CD4-positive, alpha-beta memory T cell (primary cell): Measurements from ENCODE around the gene OVOL3. TPM values are rescaled to one million over a fixed set of nuclear protein-coding genes. Genes with fewer than 3 reads are reported as not detected.

Source experiments
- CTCF ChIA-PET: fragments of 350-600 bp; sonication (Branson Sonifier 250); formaldehyde crosslinking; loops from one replicate; lab custom pipeline; 2021; ENCODE audit warnings: inconsistent platforms; ENCODE audit not compliant: partially characterized antibody; lab: Charles Lee
- POLR2A ChIA-PET: fragments of 350-600 bp; sonication (Branson Sonifier 250); formaldehyde crosslinking; loops from one replicate; lab custom pipeline; 2021; ENCODE audit not compliant: partially characterized antibody; lab: Charles Lee
- DNase-seq, 5 donors: peaks; one replicate each; pipeline versions ENCODE4 v3.0.0 to v3.0.0-alpha.2; 2020 to 2022; ENCODE audit warnings: mixed read lengths in 1 of 5
- H3K27ac ChIP-seq: one replicate; pipeline ENCODE4 v1.7.0; 2013; ENCODE audit warnings: low read depth, low read length
- H3K27me3 ChIP-seq: 2 replicates; pipeline ENCODE4 v1.7.0; 2013; ENCODE audit warnings: mild to moderate bottlenecking, low read length, moderate library complexity; ENCODE audit not compliant: insufficient read depth
- H3K36me3 ChIP-seq: 2 replicates; pipeline ENCODE4 v1.7.0; 2013; ENCODE audit warnings: mild to moderate bottlenecking, low read length, moderate library complexity; ENCODE audit not compliant: insufficient read depth
- H3K4me1 ChIP-seq: 2 replicates; pipeline ENCODE4 v1.7.0; 2013; ENCODE audit warnings: mild to moderate bottlenecking, low read length, moderate library complexity; ENCODE audit not compliant: insufficient read depth
- H3K4me3 ChIP-seq, 2 donors: one replicate each; pipeline ENCODE4 v1.7.0; 2013; ENCODE audit warnings: low read length in 2 of 2, mild to moderate bottlenecking in 1 of 2
- H3K9me3 ChIP-seq, 2 donors: one replicate each; pipeline ENCODE4 v1.7.0; 2013; ENCODE audit warnings: low read length in 2 of 2, control low read depth in 1 of 2; ENCODE audit not compliant: control insufficient read depth in 1 of 2
- H3K27ac Mint-ChIP-seq, 7 donors: one replicate each; pipeline ENCODE4 v1.8.0; 2020 to 2021; ENCODE audit warnings: mixed read lengths in 7 of 7, mild to moderate bottlenecking in 6 of 7, inconsistent platforms in 3 of 7, moderate library complexity in 3 of 7
- H3K27me3 Mint-ChIP-seq, 2 donors: one replicate each; pipeline ENCODE4 v1.8.0; 2020 to 2021; ENCODE audit warnings: mixed read lengths in 2 of 2
- H3K36me3 Mint-ChIP-seq, 2 donors: one replicate each; pipeline ENCODE4 v1.8.0; 2020 to 2021; ENCODE audit warnings: mixed read lengths in 2 of 2, inconsistent platforms in 1 of 2, mild to moderate bottlenecking in 1 of 2
- H3K4me1 Mint-ChIP-seq, 4 donors: one replicate each; pipeline ENCODE4 v1.8.0; 2020 to 2021; ENCODE audit warnings: mixed read lengths in 4 of 4, mild to moderate bottlenecking in 1 of 4
- H3K4me3 Mint-ChIP-seq, 8 donors: one replicate each; pipeline ENCODE4 v1.8.0; 2020 to 2021; ENCODE audit warnings: mixed read lengths in 8 of 8, mild to moderate bottlenecking in 7 of 8, moderate library complexity in 6 of 8, inconsistent platforms in 3 of 8
- H3K9me3 Mint-ChIP-seq, 8 donors: one replicate each; pipeline ENCODE4 v1.8.0; 2020 to 2021; ENCODE audit warnings: mixed read lengths in 8 of 8, mild to moderate bottlenecking in 5 of 8, inconsistent platforms in 3 of 8, moderate library complexity in 1 of 8
- intact Hi-C: fragments of 100-400 bp; cut with micrococcal nuclease; formaldehyde crosslinking; loops from one replicate; pipeline ENCODE4 v1.15.1; 2023
- polyA plus RNA-seq, 2 donors: library from polyadenylated mRNA; unstranded; fragments of 300-500 nt; fragmentation: Illumina TruSeq; gene quantifications; one replicate each; pipeline ENCODE4 v1.2.3, GENCODE V29; 2021
- total RNA-seq, 2 experiments: library from RNA; stranded (reverse); gene quantifications; one replicate each; pipeline ENCODE4 v1.2.3, GENCODE V29; 2021

Gene OVOL3
- total and polyA plus RNA-seq, 4 experiments from 2014 or later, result not detected

DNA sequence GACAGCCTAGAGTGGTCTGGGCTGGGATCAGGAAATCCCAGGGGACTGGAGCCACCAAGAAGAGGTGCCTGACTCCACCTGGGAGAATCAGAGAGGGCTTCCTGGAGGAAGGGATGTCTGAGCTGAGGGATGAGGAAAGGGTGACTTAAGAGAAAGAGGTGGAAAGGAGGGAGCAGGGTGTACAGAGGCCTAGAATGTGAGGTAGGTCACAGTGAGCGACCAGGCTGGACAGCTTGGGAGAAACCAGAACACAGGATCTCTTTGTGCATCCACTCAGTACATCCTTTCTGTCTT, 5.3 kb downstream of the OVOL3 start:
- CTCF ChIA-PET, result interaction anchor here (2.1 to 4.3 kb wide), 2 partner anchors 11 to 158 kb away, joined by 6 to 21 read pairs; no protein-coding TSS in a partner anchor
- peaks cover 0 to 2% of the 10 kb centered on the region in 2 donors for H3K27me3 Mint-ChIP-seq
- Histone ChIP-seq H3K27me3 (no peaks in the 10 kb centered on the region), H3K36me3 (peaks cover 26% of the 10 kb centered on the region), H3K4me3 (peak overlapping the region; percentile 69 to 75), H3K4me1 (peaks cover 30% of the 10 kb centered on the region), H3K27ac (peak overlapping the region; percentile 80), H3K9me3 (no peaks in the 10 kb centered on the region)
- POLR2A ChIA-PET, result interaction anchor here (1.1 to 3.1 kb wide), 10 partner anchors 9 to 457 kb away, joined by 3 to 34 read pairs (median 12); partner anchors contain the start of genes ALKBH6, CAPNS1, SDHAF1 and ZNF146
- H3K9me3 Mint-ChIP-seq, result peaks cover 0 to 6% (median 0%) of the 10 kb centered on the region in 8 donors
- peaks cover 25 to 57% (median 39%) of the 10 kb centered on the region in 4 donors for H3K4me1 Mint-ChIP-seq
- H3K36me3 Mint-ChIP-seq, result peaks cover 20 to 50% of the 10 kb centered on the region in 2 donors
- H3K27ac Mint-ChIP-seq, result peak overlapping the region; percentile 95 to 100 (median 98)
- no peak for DNase-seq
- peak overlapping the region; percentile 89 to 99 (median 94) for H3K4me3 Mint-ChIP-seq
- intact Hi-C loops, result loop anchor here (5.0 to 10.0 kb wide), 3 partner anchors 159 to 1099 kb away; partner anchors contain the start of genes ZNF383 and ZNF585B

DNA sequence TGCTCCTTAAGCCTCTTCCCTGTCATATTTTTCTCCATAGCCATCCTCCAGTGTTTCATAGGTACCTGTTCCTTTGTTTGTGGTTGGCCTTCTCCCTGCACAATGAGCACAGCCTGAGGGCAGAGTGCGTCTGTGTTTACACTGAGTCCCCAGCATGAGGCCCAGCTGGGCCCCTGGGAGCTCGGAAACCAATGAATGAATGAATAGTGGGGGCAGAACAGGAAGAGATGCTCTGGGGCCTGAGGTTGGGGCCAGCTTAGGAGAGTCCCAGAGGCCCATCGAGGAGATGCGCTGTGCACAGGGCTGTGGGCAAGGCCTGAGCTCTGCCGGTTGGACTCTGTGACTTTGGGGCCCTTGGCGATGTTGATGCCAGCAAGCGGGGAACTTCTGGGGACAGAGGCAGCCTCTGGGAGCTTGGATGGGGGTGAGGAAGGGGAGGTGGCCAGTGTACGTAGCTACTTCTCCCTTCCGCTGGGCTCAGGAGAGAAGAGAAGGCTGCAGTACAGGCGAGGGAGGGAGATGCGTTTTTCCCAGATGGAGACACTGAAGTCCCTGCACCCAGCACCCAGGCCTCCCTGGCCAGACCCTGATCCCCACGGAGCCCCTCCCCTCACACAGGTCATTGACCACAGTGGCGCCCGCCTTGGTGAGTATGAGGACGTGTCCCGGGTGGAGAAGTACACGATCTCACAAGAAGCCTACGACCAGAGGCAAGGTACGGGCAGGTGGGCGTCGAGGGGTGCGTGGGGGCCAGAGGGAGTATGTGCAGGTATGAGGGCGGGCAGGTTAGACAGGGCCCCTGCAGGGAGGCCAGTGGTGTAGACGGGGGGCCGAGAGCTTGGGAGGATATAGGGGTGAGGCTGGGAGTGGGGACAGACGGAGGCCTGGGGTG, 9.4 kb downstream of the OVOL3 start:
- Mint-ChIP-seq H3K4me1 (peaks cover 15 to 32% (median 21%) of the 10 kb centered on the region in 4 donors), H3K27ac (peak overlapping the region in 4 of 7 donors; percentile 36 to 63 (median 56)), H3K9me3 (no peaks in the 10 kb centered on the region), H3K4me3 (peak overlapping the region in 3 of 8 donors; percentile 32 to 55 (median 46)), H3K36me3 (peaks cover 21 to 49% of the 10 kb centered on the region in 2 donors), H3K27me3 (no peaks in the 10 kb centered on the region)
- ChIA-PET POLR2A (no interaction called here), CTCF (interaction anchor here (1.1 kb wide), 1 partner anchor 49 kb away, joined by 4 read pairs; no protein-coding TSS in a partner anchor)
- H3K36me3 ChIP-seq, result peaks cover 30% of the 10 kb centered on the region
- H3K4me1 ChIP-seq, result peaks cover 16% of the 10 kb centered on the region
- no peaks in the 10 kb centered on the region for H3K9me3 ChIP-seq
- H3K27ac ChIP-seq, result no peak overlapping the region
- intact Hi-C loops, result no loop called here
- H3K4me3 ChIP-seq, result no peak overlapping the region
- no peaks in the 10 kb centered on the region for H3K27me3 ChIP-seq
- DNase-seq, result no peak

DNA sequence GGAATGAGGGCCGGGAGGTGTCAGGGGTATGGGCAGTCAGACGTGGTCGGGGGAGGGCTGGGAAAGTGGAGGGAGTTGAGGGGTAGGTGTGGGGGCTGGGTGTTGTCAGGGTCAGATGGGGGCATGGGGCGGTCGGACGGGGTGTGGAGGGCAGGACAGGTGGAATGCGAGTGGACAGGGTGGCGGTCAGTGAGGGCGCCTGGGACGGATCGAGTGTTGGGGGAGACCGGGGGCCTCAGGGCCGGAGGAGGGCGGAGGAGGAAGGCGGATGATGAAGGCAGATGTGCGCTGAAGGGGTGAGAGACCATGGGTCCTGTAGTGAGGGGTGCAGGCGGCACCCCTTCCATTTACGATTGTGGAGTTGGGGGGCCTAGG, 10.0 kb downstream of the OVOL3 start:
- H3K27me3 Mint-ChIP-seq, result no peaks in the 10 kb centered on the region
- intact Hi-C loops, result no loop called here
- ChIA-PET CTCF (no interaction called here), POLR2A (no interaction called here)
- no peaks in the 10 kb centered on the region for H3K9me3 Mint-ChIP-seq
- peaks cover 15 to 29% (median 19%) of the 10 kb centered on the region in 4 donors for H3K4me1 Mint-ChIP-seq
- peaks cover 27 to 53% of the 10 kb centered on the region in 2 donors for H3K36me3 Mint-ChIP-seq
- Histone ChIP-seq H3K27ac (no peak overlapping the region), H3K36me3 (peaks cover 36% of the 10 kb centered on the region), H3K9me3 (no peaks in the 10 kb centered on the region), H3K4me1 (peaks cover 13% of the 10 kb centered on the region), H3K4me3 (no peak overlapping the region), H3K27me3 (no peaks in the 10 kb centered on the region)
- H3K4me3 Mint-ChIP-seq, result no peak overlapping the region
- no peak for DNase-seq
- no peak overlapping the region for H3K27ac Mint-ChIP-seq

DNA sequence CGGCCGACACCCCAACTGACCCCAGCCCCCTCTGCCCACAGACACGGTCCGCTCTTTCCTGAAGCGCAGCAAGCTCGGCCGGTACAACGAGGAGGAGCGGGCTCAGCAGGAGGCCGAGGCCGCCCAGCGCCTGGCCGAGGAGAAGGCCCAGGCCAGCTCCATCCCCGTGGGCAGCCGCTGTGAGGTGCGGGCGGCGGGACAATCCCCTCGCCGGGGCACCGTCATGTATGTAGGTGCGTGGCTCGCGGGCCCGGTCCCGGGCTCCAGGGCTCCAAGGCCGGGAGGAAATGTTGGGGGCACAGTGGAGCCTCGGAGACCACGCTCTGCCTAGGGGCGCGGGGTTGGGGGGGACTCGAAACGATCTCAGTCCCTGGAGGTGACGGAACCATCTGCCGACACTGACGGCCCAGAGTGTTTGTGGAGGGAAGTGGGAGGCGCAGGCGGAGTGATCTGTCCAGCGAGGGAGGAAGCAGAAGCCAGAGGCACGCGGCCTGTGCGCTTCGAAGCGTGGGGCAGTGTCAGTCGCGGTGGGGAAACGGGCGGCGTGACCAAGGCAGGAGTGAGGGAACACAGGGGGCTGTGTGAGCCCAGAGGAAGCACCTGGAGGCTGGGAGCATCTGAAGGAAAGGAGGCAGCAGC, 10.7 kb downstream of the OVOL3 start:
- no peaks in the 10 kb centered on the region for H3K9me3 Mint-ChIP-seq
- POLR2A ChIA-PET, result no interaction called here
- intact Hi-C loops, result no loop called here
- no peaks in the 10 kb centered on the region for H3K27me3 Mint-ChIP-seq
- H3K27ac Mint-ChIP-seq, result no peak overlapping the region
- no peak overlapping the region for H3K4me3 Mint-ChIP-seq
- DNase-seq, result no peak
- H3K36me3 Mint-ChIP-seq, result peaks cover 27 to 50% of the 10 kb centered on the region in 2 donors
- Histone ChIP-seq H3K4me3 (no peak overlapping the region), H3K27ac (no peak overlapping the region), H3K4me1 (peaks cover 7% of the 10 kb centered on the region), H3K9me3 (no peaks in the 10 kb centered on the region), H3K27me3 (no peaks in the 10 kb centered on the region), H3K36me3 (peaks cover 37% of the 10 kb centered on the region)
- peaks cover 11 to 23% (median 14%) of the 10 kb centered on the region in 4 donors for H3K4me1 Mint-ChIP-seq
- CTCF ChIA-PET, result no interaction called here

DNA sequence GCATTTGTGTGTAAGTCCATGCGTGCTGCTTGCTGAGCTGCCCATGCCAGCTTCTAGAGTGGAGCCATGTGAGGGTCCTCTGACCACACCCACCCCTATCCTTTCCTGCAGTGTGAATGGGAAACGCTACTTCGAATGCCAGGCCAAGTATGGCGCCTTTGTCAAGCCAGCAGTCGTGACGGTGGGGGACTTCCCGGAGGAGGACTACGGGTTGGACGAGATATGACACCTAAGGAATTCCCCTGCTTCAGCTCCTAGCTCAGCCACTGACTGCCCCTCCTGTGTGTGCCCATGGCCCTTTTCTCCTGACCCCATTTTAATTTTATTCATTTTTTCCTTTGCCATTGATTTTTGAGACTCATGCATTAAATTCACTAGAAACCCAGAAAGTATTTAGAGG, 14.6 kb downstream of the OVOL3 start:
- Histone ChIP-seq H3K27me3 (no peaks in the 10 kb centered on the region), H3K9me3 (no peaks in the 10 kb centered on the region), H3K4me3 (no peak overlapping the region), H3K36me3 (peaks cover 18% of the 10 kb centered on the region), H3K27ac (no peak overlapping the region), H3K4me1 (peaks cover 14% of the 10 kb centered on the region)
- peak overlapping the region in 5 of 7 donors; percentile 42 to 71 (median 57) for H3K27ac Mint-ChIP-seq
- peak overlapping the region in 1 of 8 donors; percentile 9 for H3K4me3 Mint-ChIP-seq
- no peaks in the 10 kb centered on the region for H3K9me3 Mint-ChIP-seq
- peaks cover 4 to 14% (median 11%) of the 10 kb centered on the region in 4 donors for H3K4me1 Mint-ChIP-seq
- H3K36me3 Mint-ChIP-seq, result peaks cover 12 to 34% of the 10 kb centered on the region in 2 donors
- DNase-seq, result no peak
- H3K27me3 Mint-ChIP-seq, result no peaks in the 10 kb centered on the region
- ChIA-PET POLR2A (interaction anchor here (2.0 to 3.4 kb wide), 2 partner anchors 10 to 44 kb away, joined by 11 to 18 read pairs; partner anchors contain the start of genes POLR2I and TBCB), CTCF (interaction anchor here (8.3 kb wide), 1 partner anchor 45 kb away, joined by 215 read pairs; no protein-coding TSS in a partner anchor)
- intact Hi-C loops, result no loop called here

GRCh38 chr19:36128392-36128736, 17.4 kb downstream of the OVOL3 start:
- ChIA-PET CTCF (interaction anchor here (0.7 to 8.3 kb wide), 21 partner anchors 10 to 359 kb away, joined by 3 to 215 read pairs (median 6); partner anchors contain the start of genes CAPNS1, COX7A1, POLR2I and SDHAF1), POLR2A (interaction anchor here (0.8 to 3.4 kb wide), 13 partner anchors 10 to 445 kb away, joined by 3 to 61 read pairs (median 5); partner anchors contain the start of genes ALKBH6, CAPNS1, POLR2I and TBCB)
- no peaks in the 10 kb centered on the region for H3K9me3 Mint-ChIP-seq
- H3K36me3 ChIP-seq, result peaks cover 11% of the 10 kb centered on the region
- DNase-seq, result no peak
- no peaks in the 10 kb centered on the region for H3K27me3 Mint-ChIP-seq
- peak overlapping the region; percentile 90 to 93 (median 91) for H3K4me3 Mint-ChIP-seq
- H3K27me3 ChIP-seq, result no peaks in the 10 kb centered on the region
- H3K27ac Mint-ChIP-seq, result peak overlapping the region; percentile 83 to 98 (median 94)
- H3K4me3 ChIP-seq, result peak overlapping the region; percentile 84
- peak overlapping the region; percentile 67 for H3K27ac ChIP-seq
- peaks cover 36% of the 10 kb centered on the region for H3K4me1 ChIP-seq
- intact Hi-C loops, result no loop called here
- peaks cover 12 to 37% (median 24%) of the 10 kb centered on the region in 4 donors for H3K4me1 Mint-ChIP-seq
- no peaks in the 10 kb centered on the region for H3K9me3 ChIP-seq
- peaks cover 7 to 24% of the 10 kb centered on the region in 2 donors for H3K36me3 Mint-ChIP-seq
